Vagina (tissue), 2 donors: ENCODE measurements around the gene CD4.

Experiments
- POLR2A ChIP-seq, 2 donors: fragments of 450-650 bp; IDR thresholded peaks; one replicate each; pipeline ENCODE4 v1.6.1; 2017; ENCODE audit warnings: antibody characterized with exemption in 2 of 2, mild to moderate bottlenecking in 2 of 2, moderate library complexity in 2 of 2
- POLR2AphosphoS5 ChIP-seq, 2 donors: sonication (generic); formaldehyde crosslinking; IDR thresholded peaks; one replicate each; pipeline ENCODE4 v1.9.0; 2017; ENCODE audit warnings: antibody characterized with exemption in 2 of 2, mild to moderate bottlenecking in 2 of 2, low read depth in 1 of 2; ENCODE audit not compliant: insufficient read depth in 1 of 2

DNA sequence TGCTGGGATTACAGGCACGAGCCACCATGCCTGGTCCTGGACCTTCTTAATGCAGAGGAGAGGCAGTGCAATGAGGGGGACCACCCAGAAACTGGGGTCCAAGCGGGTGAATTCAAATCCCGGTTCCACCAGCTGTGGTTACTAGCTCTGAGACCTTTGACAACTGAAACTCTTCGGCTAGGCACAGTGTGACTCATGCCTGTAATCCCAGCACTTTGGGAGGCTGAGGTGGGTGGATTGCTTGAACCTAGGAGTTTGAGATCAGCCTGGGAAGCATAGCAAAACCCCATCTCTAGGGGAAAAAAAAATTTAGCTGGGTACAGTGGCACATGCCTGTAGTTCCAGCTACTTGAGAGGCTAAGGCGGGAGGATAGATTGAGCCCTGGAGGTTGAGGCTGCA lies 5.0 kb upstream of the CD4 start:
- TF ChIP-seq POLR2AphosphoS5 (IDR thresholded peaks at IDR 0.05; ENCODE audit: insufficient read depth in 1 of 2, low read depth in 1 of 2) (no peak), POLR2A (IDR thresholded peaks at IDR 0.05) (no peak)
